GM06990 (cell line): ENCODE measurements around the gene HOXC13.

Experiments
- DNase-seq: peaks from one replicate; pipeline ENCODE4 v3.0.0-alpha.2; 2011; ENCODE audit not compliant: insufficient read length; ENCODE audit errors: extremely low read depth
- H3K27me3 ChIP-seq: replicated peaks from 2 replicates; pipeline ENCODE4 v1.6.0; 2011; ENCODE audit warnings: low read length; ENCODE audit not compliant: control insufficient read depth, insufficient read depth
- H3K36me3 ChIP-seq: 2 replicates; pipeline ENCODE4 v1.5.1; 2011; ENCODE audit warnings: low read length; ENCODE audit not compliant: control insufficient read depth, insufficient read depth
- H3K4me3 ChIP-seq: replicated peaks from 2 replicates; pipeline ENCODE4 v1.5.1; 2011; ENCODE audit warnings: low read depth, mild to moderate bottlenecking, control low read depth, low read length
- CTCF ChIP-seq: IDR thresholded peaks from 2 replicates; pipeline ENCODE4 v1.5.1; 2011; ENCODE audit warnings: low read length, control low read depth, mild to moderate bottlenecking, inconsistent platforms; ENCODE audit not compliant: insufficient read depth, poor library complexity, severe bottlenecking

The HOXC13 gene

GRCh38 chr12:53952871-53953734 is 14.5 kb downstream of the HOXC13 start:
- TF ChIP-seq CTCF = no peak
- Histone ChIP-seq H3K27me3 (peaks cover 5% of the 10 kb centered on the region), H3K4me3 (no peak overlapping the region), H3K36me3 (no peaks in the 10 kb centered on the region)
- DNase-seq = no peak

- TF ChIP-seq CTCF = no peak
- Histone ChIP-seq H3K27me3 (peaks cover 7% of the 10 kb centered on the region), H3K4me3 (no peak overlapping the region)
These were observed 15.4 kb downstream of the HOXC13 start for GRCh38 chr12:53953831-53954693.

GRCh38 chr12:53954694-53955035 is 16.0 kb downstream of the HOXC13 start, which contains the start of gene HOXC12:
Gene HOXC12 (plus strand): TSS chr12:53954903. CDS start chr12:53954930, 27 bp downstream.
- Histone ChIP-seq H3K27me3 (peaks cover 7% of the 10 kb centered on the region), H3K4me3 (no peak within 1 kb of the TSS), H3K36me3 (no peaks in the 10 kb centered on the region)
- TF ChIP-seq CTCF = no peak
- no peak for DNase-seq

More at GRCh38 chr12:53953831-53954693, 15.4 kb downstream of the HOXC13 start:
- H3K36me3 ChIP-seq = no peaks in the 10 kb centered on the region
- no peak for DNase-seq

GRCh38 chr12:53955036-53955775 is 16.6 kb downstream of the HOXC13 start:
- H3K4me3 ChIP-seq = no peak overlapping the region
- H3K36me3 ChIP-seq = no peaks in the 10 kb centered on the region
- TF ChIP-seq CTCF = no peak
- peaks cover 9% of the 10 kb centered on the region for H3K27me3 ChIP-seq
- no peak for DNase-seq

GRCh38 chr12:53955776-53956250 is 17.2 kb downstream of the HOXC13 start:
- no peak for DNase-seq
- TF ChIP-seq CTCF = no peak
- H3K4me3 ChIP-seq = no peak overlapping the region
- H3K27me3 ChIP-seq = peaks cover 9% of the 10 kb centered on the region
- H3K36me3 ChIP-seq = no peaks in the 10 kb centered on the region
